Stimulated activated CD4-positive, alpha-beta T cell treated with anti-CD3 and anti-CD28 coated beads, TNF-alpha, amount 100 ng/mL, for 24 hours (primary cell): ENCODE data around the gene YIPF3.
A peak's percentile ranks its signal among the peaks of the same experiment; 100 is the strongest.
"Not testable (repeated sequence)": the region's sequence is repeated elsewhere in the genome, so short reads cannot be mapped to it uniquely, and the experiment has no call there.

ENCODE experiments used
- DNase-seq, 3 experiments: peaks; one replicate each; pipeline ENCODE4 v3.0.0-alpha.2; 2020; ENCODE audit warnings: low read depth in 3 of 3

YIPF3 gene

DNA sequence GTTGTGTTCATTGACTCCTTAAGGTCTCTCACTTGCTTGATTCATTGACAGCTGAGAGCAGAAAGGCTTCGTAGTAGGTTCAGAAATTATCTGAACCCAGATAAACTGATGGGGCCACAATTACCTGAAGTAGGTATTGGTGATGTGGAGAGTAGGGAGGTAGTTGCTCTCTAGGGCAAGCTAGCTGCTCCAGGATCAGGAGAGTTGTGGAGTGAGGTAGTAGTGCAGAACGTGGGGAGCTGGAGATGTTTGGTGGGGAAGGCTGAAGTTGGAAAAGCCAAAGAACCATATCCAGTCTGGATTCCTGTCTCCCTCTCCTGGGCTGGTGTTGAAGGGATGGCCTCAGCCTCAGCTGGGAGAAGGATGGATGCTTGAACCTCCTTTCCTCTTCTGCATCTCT, 23.5 kb downstream of the YIPF3 start:
- no peak for DNase-seq

DNA sequence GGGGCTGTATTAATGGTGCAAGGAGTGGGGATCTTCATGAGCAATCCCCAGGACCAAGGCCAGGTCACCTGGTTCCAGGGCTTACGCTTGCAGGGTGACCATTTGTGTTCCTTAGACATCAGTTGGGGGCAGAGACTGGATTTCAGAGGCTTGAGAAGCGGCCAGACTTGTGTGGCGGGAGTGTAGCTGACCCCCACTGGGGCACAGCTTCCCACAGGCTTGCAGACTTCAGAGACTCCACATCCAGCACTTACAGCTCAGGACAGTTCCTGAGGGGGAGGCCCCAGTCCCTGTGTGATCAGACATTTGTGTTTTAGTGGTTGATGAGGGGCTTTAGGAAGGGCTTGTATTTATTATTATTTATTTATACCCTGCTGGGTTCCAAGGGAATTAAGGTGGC, 24.1 kb downstream of the YIPF3 start:
- no peak for DNase-seq

DNA sequence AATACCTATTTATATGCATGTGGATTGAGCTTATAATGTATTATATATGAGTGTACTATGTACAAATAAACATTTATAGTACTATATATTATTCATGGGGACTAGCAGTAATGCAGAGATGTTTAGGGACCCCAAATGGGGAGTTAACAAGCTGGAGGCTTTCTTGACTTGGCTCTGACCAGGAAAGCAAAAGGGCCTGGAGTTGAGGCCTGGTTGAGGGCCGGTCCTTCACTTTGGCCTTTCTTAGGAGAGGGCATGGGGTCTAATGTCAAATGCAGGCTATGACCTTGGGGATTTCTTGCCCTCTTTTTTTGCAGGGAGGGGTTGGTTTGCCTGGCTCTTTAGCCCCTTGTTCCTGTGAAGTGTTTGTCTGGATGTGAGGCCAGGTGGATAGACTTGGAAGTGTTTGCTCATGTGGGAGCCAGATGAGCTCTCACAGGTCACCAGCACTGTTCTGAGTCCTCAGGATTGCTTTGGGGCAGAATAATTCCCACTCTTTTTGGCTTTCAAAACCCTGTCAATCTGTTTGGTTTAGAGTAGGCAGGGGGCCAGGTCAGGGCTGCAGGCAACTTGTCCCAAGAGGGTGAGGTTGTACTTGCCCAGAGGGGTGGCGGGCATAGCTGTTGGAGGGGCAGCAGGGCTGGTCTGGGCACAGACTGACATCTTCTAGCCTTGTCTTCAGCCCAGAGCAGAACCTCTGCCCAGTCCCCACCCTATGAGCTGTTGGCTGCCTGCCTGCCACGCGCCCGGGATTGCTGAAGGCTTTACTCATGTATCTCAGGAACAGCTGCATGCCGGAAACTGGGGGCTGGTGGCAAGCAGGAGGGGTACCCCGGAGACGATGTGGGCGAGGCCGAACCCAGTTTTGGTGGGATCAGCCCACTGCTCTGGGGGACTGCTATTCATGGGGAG, 24.7 kb downstream of the YIPF3 start:
- DNase-seq = no peak

DNA sequence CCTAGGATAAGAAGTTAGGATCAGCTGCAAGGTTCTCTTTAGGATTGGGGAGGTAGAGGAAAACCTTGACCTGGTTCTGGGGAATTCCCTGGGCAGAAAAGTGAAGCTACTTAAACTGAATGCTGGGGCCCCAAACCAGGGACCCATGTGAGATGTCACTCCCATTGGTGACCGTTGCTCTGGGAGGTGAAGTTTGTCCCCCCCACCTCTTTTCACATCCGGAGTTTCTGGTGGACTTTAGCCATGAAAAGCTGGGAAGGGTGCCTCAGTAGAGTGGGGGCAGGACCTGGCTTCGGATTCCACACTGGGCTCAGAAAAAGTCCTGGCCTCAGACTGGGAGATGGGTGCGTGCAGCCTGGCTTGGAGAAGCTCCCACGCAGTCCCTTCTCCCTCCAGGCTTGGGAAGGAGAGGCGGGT, 26.2 kb downstream of the YIPF3 start:
- DNase-seq = no peak

DNA sequence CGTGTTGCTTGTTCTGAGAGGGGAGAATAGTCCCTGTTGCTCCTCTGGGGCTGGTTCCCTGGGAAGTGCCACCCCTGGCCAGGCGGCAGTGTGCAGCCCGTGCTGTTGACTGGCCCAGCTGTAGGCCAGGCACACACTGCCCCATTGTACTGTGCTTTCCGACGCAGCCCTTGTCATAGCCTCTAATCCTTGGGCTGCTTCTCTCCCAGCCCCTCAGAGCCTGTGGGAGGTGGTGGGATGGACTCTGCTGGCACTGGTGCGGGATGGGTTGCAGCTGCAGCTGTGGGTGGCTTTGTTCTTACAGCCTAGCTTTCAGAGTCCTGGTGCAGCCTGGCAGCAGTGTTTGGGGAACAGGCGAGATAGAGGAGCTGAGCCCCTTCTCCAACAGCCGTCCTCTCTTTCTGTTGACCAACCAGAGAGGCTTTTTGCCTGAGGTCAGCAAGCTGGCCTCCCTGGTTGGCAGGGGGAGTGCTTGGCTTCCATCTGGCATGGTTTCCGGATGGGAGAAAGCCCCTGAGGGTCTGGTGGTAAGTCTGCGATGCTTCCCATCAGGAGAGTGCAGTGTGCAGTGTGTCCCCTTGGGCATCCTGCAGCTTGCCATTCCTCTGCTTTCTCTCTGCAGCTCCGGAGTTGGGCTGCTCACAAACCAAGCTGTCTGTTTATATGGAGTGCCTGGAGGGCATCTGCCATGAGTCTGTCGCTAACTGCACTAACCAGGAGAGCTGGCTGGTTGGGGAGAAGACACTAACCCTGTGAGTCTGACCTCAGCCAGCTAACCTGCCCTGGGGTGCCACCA, 27.3 kb downstream of the YIPF3 start:
- no peak for DNase-seq

DNA sequence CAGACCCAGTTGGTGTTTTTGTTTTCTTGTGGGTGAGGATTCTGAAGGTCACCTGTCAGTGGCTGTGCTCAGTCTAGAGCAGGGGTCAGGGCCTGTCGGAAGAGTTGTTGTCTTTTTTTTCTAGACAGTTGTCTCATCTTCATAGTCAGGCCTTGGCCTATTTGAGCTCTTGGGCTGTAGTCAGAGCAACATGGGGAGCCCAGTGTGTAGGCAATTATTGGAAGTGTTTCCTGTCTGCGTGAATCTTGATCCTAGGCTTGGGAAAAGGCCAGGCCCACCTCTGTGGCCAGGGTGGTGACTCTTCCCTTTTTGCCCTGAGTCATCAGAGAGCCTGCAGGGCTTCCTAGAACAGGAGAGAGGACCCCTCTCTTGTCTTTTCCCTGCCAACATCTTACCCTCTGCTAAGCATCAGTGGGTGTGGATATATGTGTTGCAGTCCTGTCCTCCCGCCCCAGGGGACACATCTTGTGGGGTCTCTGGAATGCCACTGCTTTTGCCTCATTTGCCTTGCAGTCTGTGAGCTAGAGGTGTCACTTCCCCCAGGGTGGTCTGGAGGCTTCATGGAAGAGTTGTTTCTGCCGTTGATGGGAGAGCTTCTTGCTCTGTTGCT, 28.0 kb downstream of the YIPF3 start:
- no peak for DNase-seq

DNA sequence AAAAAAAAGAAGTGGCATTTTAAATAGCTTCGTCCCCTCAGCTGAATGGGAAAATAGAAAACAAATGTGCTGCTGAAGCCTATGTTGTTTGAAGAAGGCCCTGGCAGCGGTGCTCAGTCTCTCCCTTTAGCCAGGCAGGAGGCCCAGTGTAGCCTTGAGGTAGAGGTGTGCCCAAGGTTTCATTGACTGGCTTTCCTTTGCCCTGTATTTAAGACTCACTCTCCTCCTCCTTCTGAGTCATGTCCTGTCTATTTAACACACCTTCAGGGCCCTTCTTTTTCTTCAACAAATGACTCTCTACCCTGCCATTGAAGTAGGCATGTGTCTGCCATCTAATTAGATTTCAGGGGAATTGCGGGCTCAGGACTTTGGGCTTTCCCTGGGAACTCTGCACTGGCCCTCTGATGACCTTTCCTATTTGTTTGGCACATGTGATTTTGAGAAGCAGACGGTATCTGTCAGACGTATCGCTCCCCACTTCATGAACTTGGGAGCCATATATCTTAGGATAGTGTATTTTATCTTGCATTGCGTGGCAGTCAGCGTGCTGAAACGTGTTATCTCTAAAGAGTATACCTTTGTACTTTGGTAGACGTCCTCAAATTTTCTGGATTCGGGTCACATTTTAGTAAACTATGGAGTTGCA, 35.0 kb downstream of the YIPF3 start:
- no peak for DNase-seq

DNA sequence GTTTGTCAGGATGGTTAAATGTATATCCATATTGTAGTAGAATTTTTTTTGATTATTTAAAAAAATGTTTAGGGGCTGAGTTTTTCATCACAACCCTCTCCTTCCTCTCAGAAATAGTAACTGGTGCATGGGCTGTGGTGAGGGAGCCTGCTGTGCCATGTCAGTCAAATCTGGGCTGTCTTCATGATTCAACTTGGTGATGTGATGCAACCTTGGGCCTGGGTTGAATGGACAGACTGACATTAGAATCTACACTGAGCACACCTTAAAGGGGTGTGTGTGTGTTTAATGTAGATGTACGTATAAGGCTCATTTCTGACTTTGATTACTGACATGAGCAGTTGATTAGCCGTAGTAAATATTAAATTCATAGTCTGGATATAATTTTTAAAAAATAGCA, 35.7 kb downstream of the YIPF3 start:
- DNase-seq = no peak

DNA sequence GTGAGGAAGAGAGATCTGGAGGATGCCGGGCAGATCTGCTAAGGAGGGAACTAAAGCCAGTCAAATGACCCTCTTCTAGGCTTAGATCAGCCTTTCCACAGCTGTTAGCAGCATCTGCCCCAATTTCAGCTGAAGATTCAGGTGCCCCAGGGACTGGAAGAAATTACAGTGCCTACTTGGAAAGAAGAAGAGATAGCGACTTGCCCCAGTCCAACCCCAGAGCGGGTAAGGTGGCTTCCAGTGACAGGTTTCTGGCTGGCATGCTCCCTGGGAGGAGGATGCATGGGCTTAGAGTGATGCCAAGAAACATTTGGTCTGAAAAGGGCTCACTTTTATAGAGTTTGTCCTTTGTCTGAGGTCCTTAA, 38.7 kb downstream of the YIPF3 start:
- DNase-seq = no peak

DNA sequence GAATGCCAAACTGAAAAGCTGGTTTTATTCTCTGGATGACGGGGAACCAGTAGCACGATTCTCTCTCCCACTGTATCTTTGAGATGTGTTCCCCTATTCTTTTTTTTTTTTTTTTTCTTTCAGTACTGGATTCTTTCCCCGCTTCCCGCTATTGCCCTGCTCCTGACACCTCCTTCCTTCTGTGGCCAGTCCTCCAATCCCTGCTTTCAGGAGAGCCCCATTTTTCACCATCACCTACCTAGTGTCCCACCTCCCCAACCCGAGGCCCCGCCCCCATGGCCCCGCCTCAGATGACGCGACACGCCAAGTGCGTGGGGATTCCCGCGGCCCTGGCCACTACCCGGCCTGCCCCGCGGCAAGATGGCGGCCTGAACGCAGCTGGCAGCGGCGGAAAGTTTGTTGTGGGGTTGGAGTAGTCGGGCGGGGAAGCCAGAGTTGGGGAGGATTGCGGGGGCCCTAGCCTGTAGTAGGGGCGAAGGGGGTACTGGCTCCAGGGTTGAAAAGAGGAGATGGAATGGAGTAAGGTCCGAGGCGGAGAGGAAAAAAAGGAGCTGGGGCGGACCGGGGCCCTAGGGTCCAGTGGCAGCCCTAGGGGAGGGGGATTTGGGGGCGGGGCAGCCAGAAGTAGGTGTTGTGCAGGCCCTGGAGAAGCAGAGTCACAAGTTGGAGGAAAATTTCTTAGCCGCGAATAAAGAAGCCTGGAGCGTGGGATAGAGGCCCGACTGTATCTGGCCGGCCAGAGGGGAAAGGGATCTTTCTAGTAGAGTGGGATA, 39.3 kb downstream of the YIPF3 start, which contains the start of gene TJAP1:
Gene TJAP1, plus strand, starts transcription at position 336 of the 773 bp plus-strand sequence. CDS start 21,432 bp downstream, outside the sequence.
- peak; percentile 96 to 98 (median 96) for DNase-seq

DNA sequence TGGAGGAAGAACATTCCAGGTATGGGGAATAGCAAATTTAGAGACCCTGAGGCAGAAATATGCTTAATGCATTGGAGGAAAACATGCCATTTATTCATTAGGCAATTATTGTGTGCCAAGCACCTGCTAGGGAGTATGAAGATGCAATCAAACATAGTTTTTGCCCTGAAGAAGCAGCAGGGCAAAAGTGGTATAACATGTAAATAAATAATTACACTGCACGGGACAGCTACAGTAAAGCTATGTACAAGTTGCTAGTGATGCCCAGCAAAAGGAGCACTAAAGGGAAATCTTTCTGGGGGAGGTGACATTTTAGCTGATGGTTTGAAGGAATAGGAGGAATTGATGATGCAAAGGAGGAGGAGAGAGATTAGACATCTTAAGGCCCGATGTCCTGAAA, 40.0 kb downstream of the YIPF3 start:
- no peak for DNase-seq

DNA sequence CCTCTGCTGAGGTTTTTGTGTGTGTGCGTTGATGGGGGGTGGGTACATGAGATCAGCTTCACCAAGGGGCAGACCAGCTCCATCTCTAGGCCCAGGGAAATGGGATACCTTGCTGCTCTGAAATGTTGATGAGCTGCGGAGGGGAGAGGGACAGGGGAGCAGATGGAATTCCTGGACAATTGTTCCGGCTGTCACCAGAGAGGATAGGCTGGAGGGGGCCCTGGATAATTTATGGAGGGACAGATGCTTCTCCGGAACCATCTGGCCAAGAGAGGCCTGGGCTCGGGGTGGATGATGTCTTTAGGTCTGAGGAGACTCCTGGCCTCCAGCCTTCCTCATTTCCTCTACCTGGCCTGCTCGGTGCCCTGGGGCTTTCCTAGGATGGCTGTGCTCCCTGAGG, 41.2 kb downstream of the YIPF3 start:
- no peak for DNase-seq

DNA sequence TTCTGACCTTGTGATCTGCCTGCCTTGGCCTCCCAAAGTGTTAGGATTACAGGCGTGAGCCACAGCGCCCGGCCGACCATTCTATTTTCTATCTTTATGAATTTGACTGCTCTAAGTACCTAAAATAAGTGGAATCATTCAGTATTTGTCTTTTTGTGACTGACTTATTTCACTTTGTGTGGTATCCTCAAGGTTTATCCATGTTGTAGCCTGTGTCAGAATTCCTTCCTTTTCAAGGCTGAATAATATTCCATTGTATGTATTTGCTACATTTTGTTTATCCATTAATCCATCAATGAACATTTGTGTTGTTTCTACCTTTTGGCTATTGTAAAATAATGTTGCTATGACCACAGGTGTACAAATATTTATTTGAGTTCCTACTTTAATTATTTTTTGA, 44.2 kb downstream of the YIPF3 start:
- no peak for DNase-seq

DNA sequence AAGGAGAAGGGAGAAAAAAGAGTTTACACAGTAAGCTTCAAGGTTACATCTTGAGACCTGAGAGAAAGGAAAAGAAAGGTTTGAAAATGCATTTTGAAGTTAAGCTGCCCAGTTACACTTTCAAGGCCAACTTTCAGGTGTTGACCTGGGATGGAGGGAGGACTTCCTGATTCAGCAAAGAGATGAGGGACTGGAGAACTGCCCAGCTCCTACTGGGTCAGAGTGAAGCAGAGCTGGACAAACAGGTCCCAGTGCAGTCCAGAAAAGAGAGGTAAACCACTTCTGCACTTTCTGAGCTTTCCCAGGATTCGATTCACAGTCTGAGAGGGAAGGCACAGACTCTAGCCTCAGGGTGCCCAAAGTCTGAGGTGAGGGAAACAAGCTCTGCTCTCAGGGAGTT, 45.3 kb downstream of the YIPF3 start:
- DNase-seq = no peak

DNA sequence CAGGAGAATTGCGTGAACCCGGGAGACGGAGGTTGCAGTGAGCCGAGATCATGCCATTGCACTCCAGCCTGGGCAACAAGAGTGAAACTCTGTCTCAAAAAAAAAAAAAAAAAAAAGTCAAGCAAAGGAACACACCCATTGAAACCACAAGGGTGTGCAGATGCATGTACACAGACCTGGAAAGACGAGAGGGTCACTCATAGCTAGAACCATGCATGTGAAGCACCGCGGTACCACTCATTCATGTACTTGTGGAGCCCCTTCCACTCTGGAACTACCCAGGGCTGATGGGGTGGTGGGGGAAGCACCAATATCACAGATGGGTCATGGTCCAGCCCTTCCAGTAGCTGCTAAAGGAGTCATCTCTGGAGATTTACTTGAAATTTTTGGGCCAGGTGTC, 46.8 kb downstream of the YIPF3 start:
- DNase-seq = no peak

DNA sequence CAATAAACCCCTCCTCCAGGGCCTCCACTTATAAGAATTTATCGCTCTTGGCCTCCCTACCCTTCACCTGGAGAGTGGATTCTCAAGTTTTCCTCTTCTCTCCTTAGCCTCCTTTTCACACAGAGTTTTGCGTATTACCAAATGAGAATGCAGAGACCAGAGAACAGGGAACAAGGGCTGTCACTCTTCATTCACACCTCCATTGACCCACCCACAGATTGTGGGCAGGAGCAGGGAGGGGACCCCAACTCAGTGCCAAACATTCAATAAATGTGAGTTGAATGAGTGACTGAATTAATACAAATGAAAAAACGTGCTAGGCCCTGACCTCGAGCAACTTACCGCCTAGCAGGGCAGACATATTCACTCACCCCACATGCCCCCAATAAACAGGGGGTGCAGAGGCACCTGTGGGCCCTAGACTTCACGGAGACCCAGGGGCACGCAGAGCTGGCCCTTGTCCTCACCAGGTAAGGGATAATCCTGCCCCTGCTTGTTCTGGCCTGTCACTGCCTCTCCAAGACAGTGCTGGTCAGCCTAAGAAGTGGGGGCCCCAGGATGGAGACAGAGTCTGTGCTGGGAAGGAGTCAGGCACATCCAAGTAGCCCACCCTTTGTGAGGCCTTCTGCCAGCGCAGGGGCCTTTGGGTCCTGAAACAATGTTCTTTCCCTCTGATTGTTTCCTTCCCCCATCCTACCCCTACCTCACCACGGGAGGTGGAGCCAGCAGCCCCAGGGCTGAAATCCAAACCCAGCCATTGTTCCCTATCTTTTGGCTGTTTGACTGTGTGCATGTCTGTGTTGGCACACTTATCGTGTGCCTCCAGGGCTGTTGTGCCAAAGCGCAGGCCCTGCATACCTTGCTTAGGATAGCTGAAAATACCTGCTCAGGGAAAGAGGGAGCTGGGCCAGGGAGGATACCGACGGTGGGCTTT, 47.7 kb downstream of the YIPF3 start:
- DNase-seq = no peak

DNA sequence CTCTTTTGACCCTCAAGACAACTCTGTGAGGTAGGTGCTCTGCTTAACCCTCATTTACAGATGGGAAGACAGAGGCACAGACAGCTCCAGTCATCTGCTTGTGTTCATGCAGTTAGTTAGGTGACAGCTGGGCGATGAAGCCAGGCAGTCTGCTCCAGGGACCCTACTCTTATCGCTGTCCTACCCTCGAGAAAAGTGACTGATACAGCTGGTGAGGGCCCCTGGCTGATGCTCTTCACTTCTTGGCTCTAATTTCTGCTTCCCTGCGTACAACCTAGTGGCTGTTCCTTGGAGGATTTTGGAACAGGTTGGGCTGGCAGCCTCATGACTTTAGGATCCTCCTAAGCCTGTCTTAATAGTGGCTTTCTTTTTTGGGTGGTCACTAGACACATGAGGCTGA, 48.5 kb downstream of the YIPF3 start:
- DNase-seq = no peak

DNA sequence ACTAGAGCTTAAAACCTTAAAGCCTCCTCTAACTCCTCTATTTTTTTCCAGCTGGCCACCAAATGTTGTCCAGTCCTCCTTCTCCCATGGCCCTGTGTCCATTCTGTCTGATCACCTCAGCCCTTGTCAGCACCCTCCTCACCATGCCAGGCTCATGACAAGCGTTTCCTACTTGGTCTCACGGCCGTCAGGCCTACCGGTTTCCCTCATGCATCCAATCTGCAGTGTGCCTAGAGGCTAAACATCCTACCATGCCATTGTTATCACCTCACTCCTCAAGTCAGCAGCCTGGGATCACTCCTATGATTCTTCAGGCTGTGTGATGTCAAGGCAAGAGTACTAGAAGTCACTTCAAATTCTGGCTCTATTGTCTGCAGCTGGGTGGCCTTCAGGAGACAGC, 49.0 kb downstream of the YIPF3 start:
- DNase-seq = no peak

DNA sequence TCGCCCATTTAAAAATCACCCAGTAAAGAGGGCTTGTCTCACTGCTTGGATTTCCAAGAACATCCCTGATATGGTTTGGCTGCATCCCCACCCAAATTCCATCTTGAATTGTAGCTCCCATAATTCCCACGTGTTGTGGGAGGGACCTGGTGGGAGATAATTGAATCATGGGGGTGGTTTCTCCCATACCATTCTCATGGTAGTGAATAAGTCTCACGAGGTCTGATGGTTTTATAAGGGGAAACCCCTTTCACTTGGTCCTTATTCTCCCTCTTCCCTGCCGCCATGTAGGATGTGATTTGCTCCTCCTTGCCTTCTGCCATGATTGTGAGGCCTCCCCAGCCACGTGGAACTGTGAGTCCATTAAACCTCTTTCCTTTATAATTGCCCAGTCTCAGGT, 49.5 kb downstream of the YIPF3 start:
- not testable (repeated sequence) for DNase-seq

DNA sequence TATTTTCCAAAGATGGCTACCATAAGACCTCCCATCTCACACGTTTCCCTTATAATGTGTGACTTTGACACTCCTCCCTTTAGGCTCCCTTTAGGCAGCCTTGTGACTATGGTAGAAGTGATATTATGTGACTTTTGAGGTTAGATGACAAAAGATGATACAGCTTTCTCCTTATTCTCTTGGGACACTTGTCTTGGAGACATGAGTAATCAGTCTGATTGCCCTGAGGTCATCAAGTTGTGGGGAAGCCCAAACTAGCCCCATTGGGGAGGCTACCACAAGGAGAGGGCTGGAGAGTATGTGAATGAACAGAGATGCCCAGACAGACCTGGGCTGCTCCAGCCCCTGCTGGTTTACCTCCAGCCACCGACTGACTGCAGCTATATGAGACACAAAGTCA, 50.8 kb downstream of the YIPF3 start:
- DNase-seq = no peak
